H9 (cell line): Measurements from ENCODE around the gene OGDH. TPM values are rescaled to one million over a fixed set of nuclear protein-coding genes. Genes with fewer than 3 reads are reported as not detected.
"Not testable (repeated sequence)": the region's sequence is repeated elsewhere in the genome, so short reads cannot be mapped to it uniquely, and the experiment has no call there.

ENCODE experiments used
- DNase-seq: peaks from one replicate; pipeline ENCODE4 v3.0.0-alpha.2; 2017
- H2AFZ ChIP-seq: one replicate; pipeline ENCODE4 v1.6.1; 2013; ENCODE audit warnings: mild to moderate bottlenecking, low read length, control low read depth, moderate library complexity
- H2AK5ac ChIP-seq: 2 replicates; pipeline ENCODE4 v1.6.1; 2013; ENCODE audit warnings: low read length, control low read depth, mixed read lengths; ENCODE audit not compliant: insufficient read length
- H2BK120ac ChIP-seq: one replicate; pipeline ENCODE4 v1.6.1; 2013; ENCODE audit warnings: low read depth, mild to moderate bottlenecking, low read length, control low read depth, inconsistent platforms; ENCODE audit not compliant: poor library complexity, severe bottlenecking
- H2BK12ac ChIP-seq: 2 replicates; pipeline ENCODE4 v1.6.1; 2013; ENCODE audit warnings: low read length, control low read depth, mixed read lengths, low read depth; ENCODE audit not compliant: insufficient read length
- H2BK15ac ChIP-seq: 2 replicates; pipeline ENCODE4 v1.6.1; 2013; ENCODE audit warnings: low read depth, low read length, control low read depth
- H2BK20ac ChIP-seq: one replicate; pipeline ENCODE4 v1.6.1; 2013; ENCODE audit warnings: low read depth, mild to moderate bottlenecking, low read length, control low read depth, inconsistent platforms; ENCODE audit not compliant: poor library complexity, severe bottlenecking
- H2BK5ac ChIP-seq: 2 replicates; pipeline ENCODE4 v1.6.1; 2013; ENCODE audit warnings: low read length, control low read depth, mixed read lengths; ENCODE audit not compliant: insufficient read length
- H3K14ac ChIP-seq: 2 replicates; pipeline ENCODE4 v1.6.1; 2013; ENCODE audit warnings: low read length, control low read depth; ENCODE audit not compliant: insufficient read depth
- H3K18ac ChIP-seq: 2 replicates; pipeline ENCODE4 v1.6.1; 2013; ENCODE audit warnings: low read depth, mild to moderate bottlenecking, mixed read lengths, low read length, control low read depth; ENCODE audit not compliant: insufficient read length
- H3K23ac ChIP-seq: 2 replicates; pipeline ENCODE4 v1.6.1; 2013; ENCODE audit warnings: low read length, control low read depth, mixed read lengths, low read depth; ENCODE audit not compliant: insufficient read length
- H3K23me2 ChIP-seq: 2 replicates; pipeline ENCODE4 v1.6.1; 2013; ENCODE audit warnings: low read depth, mild to moderate bottlenecking, mixed read lengths, low read length, control low read depth; ENCODE audit not compliant: insufficient read length, poor library complexity, severe bottlenecking
- H3K27ac ChIP-seq: 2 replicates; pipeline ENCODE4 v1.5.1; 2013; ENCODE audit warnings: low read length, control low read depth, mixed read lengths, low read depth; ENCODE audit not compliant: insufficient read length
- H3K27me3 ChIP-seq: 2 replicates; pipeline ENCODE4 v1.6.1; 2013; ENCODE audit warnings: low read length, control low read depth, inconsistent platforms; ENCODE audit not compliant: insufficient read depth
- H3K4ac ChIP-seq: 2 replicates; pipeline ENCODE4 v1.6.1; 2013; ENCODE audit warnings: low read depth, mild to moderate bottlenecking, control low read depth, inconsistent platforms, low read length, moderate library complexity
- H3K4me1 ChIP-seq: 2 replicates; pipeline ENCODE4 v1.6.1; 2013; ENCODE audit warnings: low read length, control low read depth, inconsistent platforms; ENCODE audit not compliant: insufficient read depth
- H3K4me2 ChIP-seq: 2 replicates; pipeline ENCODE4 v1.6.1; 2013; ENCODE audit warnings: low read length, control low read depth, mixed read lengths; ENCODE audit not compliant: insufficient read length, insufficient read depth
- H3K56ac ChIP-seq: 2 replicates; pipeline ENCODE4 v1.6.1; 2013; ENCODE audit warnings: low read depth, mild to moderate bottlenecking, mixed read lengths, low read length, control low read depth; ENCODE audit not compliant: insufficient read length
- H3K79me1 ChIP-seq: 2 replicates; pipeline ENCODE4 v1.6.1; 2013; ENCODE audit warnings: low read depth, mild to moderate bottlenecking, moderate library complexity, low read length, control low read depth, inconsistent platforms; ENCODE audit not compliant: insufficient read depth, poor library complexity, severe bottlenecking
- H3K79me2 ChIP-seq: 2 replicates; pipeline ENCODE4 v1.6.1; 2013; ENCODE audit warnings: low read length, control low read depth, inconsistent platforms; ENCODE audit not compliant: insufficient read depth
- H3K9ac ChIP-seq: 2 replicates; pipeline ENCODE4 v1.6.1; 2013; ENCODE audit warnings: low read length, control low read depth, mixed read lengths; ENCODE audit not compliant: insufficient read length; ENCODE audit errors: extremely low read depth
- H3K9me3 ChIP-seq: one replicate; pipeline ENCODE4 v1.6.1; 2013; ENCODE audit warnings: low read depth, low read length, inconsistent platforms; ENCODE audit not compliant: control insufficient read depth
- H3T11ph ChIP-seq: one replicate; pipeline ENCODE4 v1.6.1; 2013; ENCODE audit warnings: mild to moderate bottlenecking, low read length, control low read depth, inconsistent platforms
- H4K20me1 ChIP-seq: one replicate; pipeline ENCODE4 v1.6.1; 2013; ENCODE audit not compliant: control insufficient read depth, insufficient read length, insufficient read depth
- H4K5ac ChIP-seq: 2 replicates; pipeline ENCODE4 v1.6.1; 2013; ENCODE audit warnings: low read depth, mild to moderate bottlenecking, mixed read lengths, low read length, control low read depth; ENCODE audit not compliant: insufficient read length
- H4K8ac ChIP-seq: replicated peaks from 2 replicates; pipeline ENCODE4 v1.6.1; 2013; ENCODE audit warnings: low read length, control low read depth, mixed read lengths, low read depth; ENCODE audit not compliant: insufficient read length
- H4K91ac ChIP-seq: 2 replicates; pipeline ENCODE4 v1.6.1; 2013; ENCODE audit warnings: low read depth, mild to moderate bottlenecking, moderate library complexity, mixed read lengths, low read length, control low read depth; ENCODE audit not compliant: insufficient read length
- H3K27ac Mint-ChIP-seq, 3 experiments: 2 replicates in 2 of 3; 3 replicates in 1 of 3; pipeline ENCODE4 v1.8.0; 2020 to 2021; ENCODE audit warnings: mixed read lengths in 3 of 3, mild to moderate bottlenecking in 1 of 3, moderate library complexity in 1 of 3
- H3K27me3 Mint-ChIP-seq: 2 replicates; pipeline ENCODE4 v1.8.0; 2021; ENCODE audit warnings: low read depth, mild to moderate bottlenecking, moderate library complexity, mixed read lengths
- H3K36me3 Mint-ChIP-seq, 3 experiments: 2 replicates in 2 of 3; 3 replicates in 1 of 3; pipeline ENCODE4 v1.8.0; 2020 to 2021; ENCODE audit warnings: low read depth in 3 of 3, mixed read lengths in 3 of 3; ENCODE audit not compliant: insufficient read depth in 1 of 3
- H3K4me1 Mint-ChIP-seq, 2 experiments: 2 replicates each; pipeline ENCODE4 v1.8.0; 2020; ENCODE audit warnings: mixed read lengths in 2 of 2
- H3K4me3 Mint-ChIP-seq, 2 experiments: 2 replicates in 1 of 2; 3 replicates in 1 of 2; pipeline ENCODE4 v1.8.0; 2020 to 2021; ENCODE audit warnings: mild to moderate bottlenecking in 2 of 2, mixed read lengths in 2 of 2, moderate library complexity in 1 of 2
- H3K9me3 Mint-ChIP-seq, 2 experiments: 2 replicates in 1 of 2; 3 replicates in 1 of 2; pipeline ENCODE4 v1.8.0; 2020; ENCODE audit warnings: mild to moderate bottlenecking in 2 of 2, mixed read lengths in 2 of 2, moderate library complexity in 1 of 2
- WGBS: extraction: QIAGEN DNeasy Blood & Tissue Kit; methylation state at CpG from one replicate; pipeline ENCODE4 v1.1.7; 2013; ENCODE audit warnings: missing lambda C conversion rate, low lambda C conversion rate, mixed read lengths; ENCODE audit not compliant: insufficient read length; ENCODE audit errors: extremely low coverage; 5-methylcytosine and 5-hydroxymethylcytosine counted together
- total RNA-seq: library from RNA; stranded (reverse); gene quantifications from 2 replicates; pipeline ENCODE4 v1.2.1, GENCODE V29; 2021
- TF ChIP-seq, protein P1 (sequence below): fragments of 200-600 bp; sonication (generic); conservative IDR thresholded peaks from 3 replicates; pipeline ENCODE4 v1.8.0; 2021; ENCODE audit warnings: antibody characterized with exemption, mild to moderate bottlenecking

Gene OGDH
- total RNA-seq, 1 experiment from 2014 or later = 77.3 TPM

DNA sequence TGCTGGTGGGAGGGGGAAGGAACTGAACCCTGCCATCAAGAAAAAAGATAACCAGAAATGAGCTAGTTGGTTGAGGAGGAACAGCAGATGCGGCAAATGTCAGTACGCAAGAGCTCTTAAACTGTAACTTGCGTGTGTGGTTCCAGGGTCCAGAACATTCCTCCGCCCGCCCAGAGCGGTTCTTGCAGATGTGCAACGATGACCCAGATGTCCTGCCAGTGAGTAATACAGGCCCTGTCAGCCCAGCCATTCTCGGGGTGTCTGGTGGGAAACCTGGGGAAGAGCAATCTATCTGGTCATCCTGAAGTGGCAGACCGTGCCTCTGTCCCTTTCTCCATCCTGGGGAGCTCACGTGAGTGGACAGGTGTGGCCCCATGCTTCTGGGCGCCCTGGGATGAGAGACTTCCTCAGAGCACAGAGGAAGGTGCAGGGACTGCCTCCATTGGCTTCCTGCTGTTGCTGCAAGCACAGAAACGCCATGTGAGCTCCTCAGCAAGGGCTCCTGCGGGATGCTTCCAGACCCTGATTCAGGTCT lies 91.7 kb downstream of the OGDH start:
- TF ChIP-seq, protein P1, sequence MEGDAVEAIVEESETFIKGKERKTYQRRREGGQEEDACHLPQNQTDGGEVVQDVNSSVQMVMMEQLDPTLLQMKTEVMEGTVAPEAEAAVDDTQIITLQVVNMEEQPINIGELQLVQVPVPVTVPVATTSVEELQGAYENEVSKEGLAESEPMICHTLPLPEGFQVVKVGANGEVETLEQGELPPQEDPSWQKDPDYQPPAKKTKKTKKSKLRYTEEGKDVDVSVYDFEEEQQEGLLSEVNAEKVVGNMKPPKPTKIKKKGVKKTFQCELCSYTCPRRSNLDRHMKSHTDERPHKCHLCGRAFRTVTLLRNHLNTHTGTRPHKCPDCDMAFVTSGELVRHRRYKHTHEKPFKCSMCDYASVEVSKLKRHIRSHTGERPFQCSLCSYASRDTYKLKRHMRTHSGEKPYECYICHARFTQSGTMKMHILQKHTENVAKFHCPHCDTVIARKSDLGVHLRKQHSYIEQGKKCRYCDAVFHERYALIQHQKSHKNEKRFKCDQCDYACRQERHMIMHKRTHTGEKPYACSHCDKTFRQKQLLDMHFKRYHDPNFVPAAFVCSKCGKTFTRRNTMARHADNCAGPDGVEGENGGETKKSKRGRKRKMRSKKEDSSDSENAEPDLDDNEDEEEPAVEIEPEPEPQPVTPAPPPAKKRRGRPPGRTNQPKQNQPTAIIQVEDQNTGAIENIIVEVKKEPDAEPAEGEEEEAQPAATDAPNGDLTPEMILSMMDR = no peak
- Histone ChIP-seq H2BK12ac (no peak overlapping the region), H4K91ac (no peak overlapping the region), H2BK120ac (no peak overlapping the region), H3K23me2 (no peaks in the 10 kb centered on the region), H2AFZ (no peak overlapping the region), H4K5ac (no peak overlapping the region), H3K79me1 (no peaks in the 10 kb centered on the region), H3K14ac (no peak overlapping the region), H3K23ac (no peak overlapping the region), H3K18ac (no peak overlapping the region), H3K56ac (no peak overlapping the region), H3K27ac (no peak overlapping the region), H4K20me1 (no peaks in the 10 kb centered on the region), H3K4ac (no peak overlapping the region), H2BK20ac (no peak overlapping the region), H3K27me3 (no peaks in the 10 kb centered on the region), H3K79me2 (no peaks in the 10 kb centered on the region), H3T11ph (no peak overlapping the region), H2BK5ac (no peak overlapping the region), H4K8ac (no peak overlapping the region), H3K9me3 (no peaks in the 10 kb centered on the region), H3K4me2 (no peak overlapping the region), H2AK5ac (no peak overlapping the region), H3K9ac (no peak overlapping the region), H2BK15ac (no peak overlapping the region), H3K4me1 (no peaks in the 10 kb centered on the region)
- no peak overlapping the region for H3K4me3 Mint-ChIP-seq
- H3K27ac Mint-ChIP-seq = no peak overlapping the region
- H3K27me3 Mint-ChIP-seq = no peaks in the 10 kb centered on the region
- no CpG with 5 or more reads among the region's 13 CpGs for WGBS
- H3K4me1 Mint-ChIP-seq = no peaks in the 10 kb centered on the region
- H3K36me3 Mint-ChIP-seq = peaks cover 58 to 77% (median 76%) of the 10 kb centered on the region in 3 experiments
- no peak for DNase-seq
- H3K9me3 Mint-ChIP-seq = no peaks in the 10 kb centered on the region; a peak in 1 of 5 replicates

DNA sequence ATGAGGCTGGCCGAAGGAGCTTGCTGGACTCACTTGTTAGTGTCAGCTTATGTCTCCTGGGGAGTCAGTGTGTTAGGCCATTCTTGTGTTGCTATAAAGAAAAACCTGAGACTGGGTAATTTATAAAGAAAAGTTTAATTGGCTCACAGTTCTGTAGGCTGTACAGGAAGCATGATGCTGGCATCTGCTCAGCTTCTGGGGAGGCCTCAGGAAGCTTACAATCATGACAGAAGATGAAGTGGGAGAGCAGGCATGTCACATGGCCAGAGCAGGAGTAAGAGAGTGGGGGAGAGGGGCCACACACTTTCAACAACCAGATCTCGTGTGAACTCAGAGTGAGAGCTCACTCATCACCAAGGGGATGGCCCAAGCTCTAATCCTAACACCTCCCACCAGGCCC lies 93.2 kb downstream of the OGDH start:
- not testable (repeated sequence) for H2AK5ac ChIP-seq, H4K91ac ChIP-seq, DNase-seq, H3K23me2 ChIP-seq, H4K5ac ChIP-seq, H2BK120ac ChIP-seq, H3K56ac ChIP-seq, H3K27me3 ChIP-seq, H4K8ac ChIP-seq, H3K23ac ChIP-seq, H3K9ac ChIP-seq, H3K4ac ChIP-seq, H3K79me1 ChIP-seq, H3K9me3 Mint-ChIP-seq, H3K27ac ChIP-seq, H2BK12ac ChIP-seq, H3K79me2 ChIP-seq, H3T11ph ChIP-seq, H3K14ac ChIP-seq, H4K20me1 ChIP-seq, H3K4me1 Mint-ChIP-seq, H2BK5ac ChIP-seq, H3K27me3 Mint-ChIP-seq, H3K4me3 Mint-ChIP-seq, H3K9me3 ChIP-seq, H2BK20ac ChIP-seq, H2AFZ ChIP-seq, H2BK15ac ChIP-seq, H3K4me2 ChIP-seq, H3K18ac ChIP-seq, H3K4me1 ChIP-seq
- H3K27ac Mint-ChIP-seq = peak overlapping the region in 2 of 3 experiments; percentile 35 to 39; a peak in 2 of 7 replicates
- peaks cover 57 to 72% (median 70%) of the 10 kb centered on the region in 3 experiments for H3K36me3 Mint-ChIP-seq
- WGBS = no CpG with 5 or more reads among the region's 2 CpGs
